Measurements from ENCODE around the gene TREH. TPM values are rescaled to one million over a fixed set of nuclear protein-coding genes. Genes with fewer than 3 reads are reported as not detected.
A peak's percentile ranks its signal among the peaks of the same experiment; 100 is the strongest.

The TREH gene
- total RNA-seq, 4 donors from 2014 or later = 18.9 to 53.4 (median 32.6) TPM

- no peak for TF ChIP-seq POLR2A (IDR thresholded peaks at IDR 0.05)
- no peak for TF ChIP-seq CTCF (IDR thresholded peaks at IDR 0.05)
- Histone ChIP-seq H3K36me3 (peaks cover 0 to 52% (median 0%) of the 10 kb centered on the region in 3 donors), H3K4me3 (no peak overlapping the region), H3K9me3 (no peaks in the 10 kb centered on the region), H3K27me3 (no peaks in the 10 kb centered on the region), H3K27ac (no peak overlapping the region), H3K4me1 (peaks cover 0 to 4% (median 1%) of the 10 kb centered on the region in 4 donors)
- no peak for DNase-seq
Measured at GRCh38 chr11:118655486-118656190, 23.8 kb downstream of the TREH start.

- Histone ChIP-seq H3K4me1 (peaks cover 0 to 9% (median 0%) of the 10 kb centered on the region in 4 donors), H3K36me3 (peaks cover 0 to 65% (median 0%) of the 10 kb centered on the region in 3 donors), H3K27ac (no peak overlapping the region), H3K27me3 (no peaks in the 10 kb centered on the region), H3K4me3 (no peak overlapping the region), H3K9me3 (no peaks in the 10 kb centered on the region)
- no peak for DNase-seq
- no peak for TF ChIP-seq CTCF (IDR thresholded peaks at IDR 0.05)
- TF ChIP-seq POLR2A (IDR thresholded peaks at IDR 0.05) = no peak
Measured at GRCh38 chr11:118653684-118654390, 25.6 kb downstream of the TREH start.

- Histone ChIP-seq H3K9me3 (no peaks in the 10 kb centered on the region), H3K4me3 (no peak overlapping the region), H3K27ac (no peak overlapping the region), H3K27me3 (no peaks in the 10 kb centered on the region), H3K4me1 (peaks cover 0 to 9% (median 0%) of the 10 kb centered on the region in 4 donors), H3K36me3 (peaks cover 0 to 72% (median 0%) of the 10 kb centered on the region in 3 donors)
- DNase-seq = no peak
- no peak for TF ChIP-seq CTCF (IDR thresholded peaks at IDR 0.05)
- no peak for TF ChIP-seq POLR2A (IDR thresholded peaks at IDR 0.05)
Measured at GRCh38 chr11:118652681-118653181, 26.7 kb downstream of the TREH start.

- Histone ChIP-seq H3K36me3 (peaks cover 0 to 77% (median 0%) of the 10 kb centered on the region in 3 donors), H3K9me3 (no peaks in the 10 kb centered on the region)
- TF ChIP-seq POLR2A (IDR thresholded peaks at IDR 0.05) = no peak
- TF ChIP-seq CTCF (IDR thresholded peaks at IDR 0.05) = no peak
Measured at GRCh38 chr11:118651820-118652219, 27.6 kb downstream of the TREH start.

GRCh38 chr11:118650366-118650765, 29.1 kb downstream of the TREH start:
- H3K36me3 ChIP-seq = peaks cover 0 to 73% (median 0%) of the 10 kb centered on the region in 3 donors
- no peaks in the 10 kb centered on the region for H3K9me3 ChIP-seq

More at GRCh38 chr11:118651820-118652219, 27.6 kb downstream of the TREH start:
- H3K27ac ChIP-seq = no peak overlapping the region
- no peak for DNase-seq
- no peaks in the 10 kb centered on the region for H3K27me3 ChIP-seq
- H3K4me3 ChIP-seq = no peak overlapping the region
- peaks cover 0 to 9% (median 0%) of the 10 kb centered on the region in 4 donors for H3K4me1 ChIP-seq

More at GRCh38 chr11:118650366-118650765, 29.1 kb downstream of the TREH start:
- Histone ChIP-seq H3K4me3 (no peak overlapping the region), H3K27me3 (no peaks in the 10 kb centered on the region), H3K27ac (peak overlapping the region in 1 of 4 donors; percentile 44), H3K4me1 (peaks cover 0 to 9% (median 0%) of the 10 kb centered on the region in 4 donors)
- no peak for TF ChIP-seq CTCF (IDR thresholded peaks at IDR 0.05)
- peak in 1 of 3 donors; percentile 26 for DNase-seq
